SU-DHL-6 (cell line): ENCODE measurements around the gene FGF5.

Experiments used
- H2AFZ ChIP-seq: fragments of 200-600 bp; sonication (generic); 2 replicates; pipeline ENCODE4 v1.6.1; 2014; ENCODE audit warnings: low read depth, mild to moderate bottlenecking, moderate library complexity, mixed read lengths, antibody characterized with exemption, low read length; ENCODE audit not compliant: severe bottlenecking
- H3F3A ChIP-seq: fragments of 200-600 bp; shearing (Covaris generic); 2 replicates; pipeline ENCODE4 v1.6.0; 2016; ENCODE audit warnings: antibody characterized with exemption, mild to moderate bottlenecking; ENCODE audit not compliant: insufficient read depth
- H3K27ac ChIP-seq: fragments of 200-600 bp; sonication (generic); 2 replicates; pipeline ENCODE4 v1.5.1; 2016; ENCODE audit warnings: low read depth, mild to moderate bottlenecking, low read length, moderate library complexity, mixed read lengths
- H3K27me3 ChIP-seq: fragments of 200-600 bp; sonication (generic), shearing (Covaris generic); 2 replicates; pipeline ENCODE4 v1.6.0; 2014; ENCODE audit warnings: mild to moderate bottlenecking, low read length
- H3K36me3 ChIP-seq: fragments of 200-600 bp; sonication (generic); 2 replicates; pipeline ENCODE4 v1.6.1; 2014; ENCODE audit warnings: mild to moderate bottlenecking, low read length, mixed read lengths
- H3K4me2 ChIP-seq: fragments of 300-600, 200-600 bp; shearing (Covaris generic), sonication (generic); 2 replicates; pipeline ENCODE4 v1.6.0; 2014; ENCODE audit warnings: low read length, low read depth, mild to moderate bottlenecking; ENCODE audit not compliant: poor library complexity, severe bottlenecking
- H3K4me3 ChIP-seq: fragments of 200-600 bp; sonication (generic); 2 replicates; pipeline ENCODE4 v1.5.1; 2014; ENCODE audit warnings: antibody characterized with exemption, low read length, mild to moderate bottlenecking, mixed read lengths; ENCODE audit not compliant: insufficient read depth, poor library complexity, severe bottlenecking
- H3K79me2 ChIP-seq: fragments of 200-600 bp; sonication (generic); 2 replicates; pipeline ENCODE4 v1.6.1; 2014; ENCODE audit warnings: mild to moderate bottlenecking, low read length, moderate library complexity; ENCODE audit not compliant: insufficient read depth
- H3K9ac ChIP-seq: fragments of 200-600 bp; sonication (generic); 2 replicates; pipeline ENCODE4 v1.7.0; 2014; ENCODE audit warnings: mild to moderate bottlenecking, low read length
- H3K9me2 ChIP-seq: fragments of 200-600 bp; sonication (generic); replicated peaks from 2 replicates; pipeline ENCODE4 v1.6.1; 2014; ENCODE audit warnings: low read length; ENCODE audit not compliant: insufficient read depth
- H3K9me3 ChIP-seq: fragments of 200-600 bp; sonication (generic); 2 replicates; pipeline ENCODE4 v1.6.1; 2014; ENCODE audit warnings: low read length, mixed read lengths; ENCODE audit not compliant: insufficient read depth
- H4K20me1 ChIP-seq: fragments of 200-600 bp; sonication (generic); 2 replicates; pipeline ENCODE4 v1.6.1; 2014; ENCODE audit warnings: low read depth, mild to moderate bottlenecking, antibody characterized with exemption, low read length, moderate library complexity, mixed read lengths
- CTCF ChIP-seq: fragments of 200-600 bp; sonication (generic); IDR thresholded peaks from one replicate; pipeline ENCODE4 v1.5.1; 2017; ENCODE audit warnings: antibody characterized with exemption, mild to moderate bottlenecking, low read length, moderate library complexity; ENCODE audit not compliant: insufficient read depth, poor library complexity, severe bottlenecking
- EZH2phosphoT487 ChIP-seq: fragments of 200-600 bp; sonication (generic), shearing (Covaris generic); conservative IDR thresholded peaks from 2 replicates; pipeline ENCODE4 v1.6.1; 2018; ENCODE audit warnings: mild to moderate bottlenecking, antibody characterized with exemption, low read length, moderate library complexity, mixed read lengths

FGF5 gene

GRCh38 chr4:80264352-80264647 lies 2.2 kb upstream of the FGF5 start:
- no peaks in the 10 kb centered on the region for H3K9me3 ChIP-seq
- no peaks in the 10 kb centered on the region for H3K27me3 ChIP-seq
- H2AFZ ChIP-seq: no peak overlapping the region
- H3K4me2 ChIP-seq: no peak overlapping the region
- H3K9ac ChIP-seq: no peak overlapping the region
- TF ChIP-seq EZH2phosphoT487 (no peak), CTCF (no peak)
- H3K27ac ChIP-seq: no peak overlapping the region
- no peaks in the 10 kb centered on the region for H3F3A ChIP-seq
- no peaks in the 10 kb centered on the region for H3K79me2 ChIP-seq
- no peaks in the 10 kb centered on the region for H3K36me3 ChIP-seq
- no peaks in the 10 kb centered on the region for H4K20me1 ChIP-seq
- H3K4me3 ChIP-seq: no peak overlapping the region
- H3K9me2 ChIP-seq: no peaks in the 10 kb centered on the region

- H3K4me3 ChIP-seq: no peak overlapping the region
- no peaks in the 10 kb centered on the region for H3K36me3 ChIP-seq
- no peak for TF ChIP-seq CTCF
- no peak for TF ChIP-seq EZH2phosphoT487
- no peak overlapping the region for H3K9ac ChIP-seq
- no peak overlapping the region for H3K27ac ChIP-seq
- no peak overlapping the region for H2AFZ ChIP-seq
- no peaks in the 10 kb centered on the region for H3F3A ChIP-seq
- no peak overlapping the region for H3K4me2 ChIP-seq
- H3K9me3 ChIP-seq: no peaks in the 10 kb centered on the region
- no peaks in the 10 kb centered on the region for H3K79me2 ChIP-seq
- no peaks in the 10 kb centered on the region for H3K27me3 ChIP-seq
- no peaks in the 10 kb centered on the region for H3K9me2 ChIP-seq
- H4K20me1 ChIP-seq: no peaks in the 10 kb centered on the region
Observed at GRCh38 chr4:80264825-80265224, 1.6 kb upstream of the FGF5 start.

- Histone ChIP-seq H3K27me3 (no peaks in the 10 kb centered on the region), H3F3A (no peaks in the 10 kb centered on the region), H3K9ac (no peak overlapping the region), H3K4me2 (no peak overlapping the region), H3K9me2 (no peaks in the 10 kb centered on the region), H3K27ac (no peak overlapping the region), H2AFZ (no peak overlapping the region), H3K9me3 (no peaks in the 10 kb centered on the region), H3K79me2 (no peaks in the 10 kb centered on the region), H3K36me3 (no peaks in the 10 kb centered on the region), H3K4me3 (no peak overlapping the region), H4K20me1 (no peaks in the 10 kb centered on the region)
- TF ChIP-seq EZH2phosphoT487 (no peak), CTCF (no peak)
Observed at GRCh38 chr4:80265571-80266252, 752 bp upstream of the FGF5 start.
